WTC11 (cell line): ENCODE results near the gene LMO3. TPM values are rescaled to one million over a fixed set of nuclear protein-coding genes. Genes with fewer than 3 reads are reported as not detected.

Experiments
- ATAC-seq: fragments of 200-7000 bp; cut with Tn5 transposase; 2 replicates; pipeline ENCODE4 v1.10.0; 2021; ENCODE audit warnings: mild to moderate bottlenecking, moderate library complexity
- CTCF ChIA-PET: fragments of 300-600 bp; sonication (Branson Sonifier 250); formaldehyde crosslinking; loops from one replicate; lab custom pipeline; 2021; ENCODE audit warnings: antibody characterized with exemption; lab: Charles Lee
- POLR2A ChIA-PET: fragments of 350-600 bp; sonication (Branson Sonifier 250); formaldehyde crosslinking; loops from one replicate; lab custom pipeline; 2021; ENCODE audit warnings: antibody characterized with exemption; lab: Charles Lee
- DNase-seq: peaks from one replicate; pipeline ENCODE4 v3.0.0; 2021; ENCODE audit warnings: low spot score
- H3K27ac Mint-ChIP-seq: 2 replicates; pipeline ENCODE4 v1.8.0; 2021; ENCODE audit warnings: mixed read lengths
- H3K27me3 Mint-ChIP-seq: 2 replicates; pipeline ENCODE4 v1.8.0; 2021; ENCODE audit warnings: low read depth, mild to moderate bottlenecking, moderate library complexity, mixed read lengths
- H3K36me3 Mint-ChIP-seq: 2 replicates; pipeline ENCODE4 v1.8.0; 2021; ENCODE audit warnings: mixed read lengths
- H3K4me1 Mint-ChIP-seq: 2 replicates; pipeline ENCODE4 v1.8.0; 2022; ENCODE audit warnings: mixed read lengths
- H3K4me3 Mint-ChIP-seq: 2 replicates; pipeline ENCODE4 v1.8.0; 2021; ENCODE audit warnings: mild to moderate bottlenecking, moderate library complexity, mixed read lengths
- H3K9me3 Mint-ChIP-seq: 2 replicates; pipeline ENCODE4 v1.8.0; 2021; ENCODE audit warnings: mixed read lengths
- ATF1 ChIP-seq: sonication (generic); formaldehyde crosslinking; IDR thresholded peaks from 2 replicates; pipeline ENCODE4 v1.8.1; 2023; ENCODE audit warnings: mild to moderate bottlenecking, moderate library complexity, missing genetic modification reagents
- CDX4 ChIP-seq: fragments of 250-450 bp; sonication (Bioruptor Pico); IDR thresholded peaks from 2 replicates; pipeline ENCODE4 v1.9.0; 2021; ENCODE audit warnings: moderate library complexity, mild to moderate bottlenecking, inconsistent platforms, borderline replicate concordance
- ESRRA ChIP-seq: sonication (generic); formaldehyde crosslinking; IDR thresholded peaks from 2 replicates; pipeline ENCODE4 v1.8.1; 2022; ENCODE audit warnings: mild to moderate bottlenecking, missing genetic modification reagents, borderline replicate concordance
- FOXK1 ChIP-seq: sonication (generic); formaldehyde crosslinking; IDR thresholded peaks from 2 replicates; pipeline ENCODE4 v1.8.0; 2022; ENCODE audit warnings: mild to moderate bottlenecking, moderate library complexity, missing genetic modification reagents
- JAZF1 ChIP-seq: fragments of 250-450 bp; sonication (Bioruptor Pico); IDR thresholded peaks from 2 replicates; pipeline ENCODE4 v1.9.0; 2021; ENCODE audit warnings: moderate library complexity, mild to moderate bottlenecking, inconsistent platforms
- MYBL2 ChIP-seq: sonication (generic); formaldehyde crosslinking; IDR thresholded peaks from 2 replicates; pipeline ENCODE4 v1.8.1; 2023; ENCODE audit warnings: mild to moderate bottlenecking, moderate library complexity, missing genetic modification reagents
- NFYB ChIP-seq: sonication (generic); formaldehyde crosslinking; conservative IDR thresholded peaks from 2 replicates; pipeline ENCODE4 v1.8.0; 2022; ENCODE audit warnings: low read depth, missing genetic modification reagents
- OVOL2 ChIP-seq: fragments of 250-450 bp; sonication (Bioruptor Pico); IDR thresholded peaks from 2 replicates; pipeline ENCODE4 v1.9.0; 2021; ENCODE audit warnings: mild to moderate bottlenecking, borderline replicate concordance
- SOX15 ChIP-seq: fragments of 250-450 bp; sonication (Bioruptor Pico); IDR thresholded peaks from 2 replicates; pipeline ENCODE4 v1.9.0; 2021; ENCODE audit warnings: mild to moderate bottlenecking
- TEAD1 ChIP-seq: sonication (generic); formaldehyde crosslinking; IDR thresholded peaks from 2 replicates; pipeline ENCODE4 v1.8.0; 2022; ENCODE audit warnings: mild to moderate bottlenecking, missing genetic modification reagents
- TP53 ChIP-seq: sonication (generic); formaldehyde crosslinking; IDR thresholded peaks from 2 replicates; pipeline ENCODE4 v1.8.1; 2023; ENCODE audit warnings: mild to moderate bottlenecking, missing genetic modification reagents
- ZBTB43 ChIP-seq: sonication (generic); formaldehyde crosslinking; IDR thresholded peaks from 2 replicates; pipeline ENCODE4 v1.8.1; 2023; ENCODE audit warnings: mild to moderate bottlenecking, missing genetic modification reagents
- ZNF219 ChIP-seq: sonication (generic); formaldehyde crosslinking; IDR thresholded peaks from 2 replicates; pipeline ENCODE4 v1.8.0; 2023; ENCODE audit warnings: missing genetic modification reagents, mild to moderate bottlenecking, borderline replicate concordance
- ZNF263 ChIP-seq: sonication (generic); formaldehyde crosslinking; IDR thresholded peaks from 2 replicates; pipeline ENCODE4 v1.8.1; 2022; ENCODE audit warnings: low read depth, mild to moderate bottlenecking, moderate library complexity, missing genetic modification reagents
- ZNF425 ChIP-seq: fragments of 250-450 bp; sonication (Bioruptor Pico); conservative IDR thresholded peaks from 2 replicates; pipeline ENCODE4 v1.9.0; 2021; ENCODE audit warnings: mild to moderate bottlenecking
- total RNA-seq: library from RNA; stranded (reverse); gene quantifications from 3 replicates; pipeline ENCODE4 v1.2.3, GENCODE V29; 2021
- TF ChIP-seq, protein P1 (sequence below): sonication (generic); formaldehyde crosslinking; IDR thresholded peaks from 2 replicates; pipeline ENCODE4 v1.8.0; 2022; ENCODE audit warnings: mild to moderate bottlenecking, missing genetic modification reagents
- TF ChIP-seq, protein P2 (sequence below): sonication (generic); formaldehyde crosslinking; IDR thresholded peaks from 2 replicates; pipeline ENCODE4 v1.8.1; 2023; ENCODE audit warnings: mild to moderate bottlenecking, missing genetic modification reagents, moderate library complexity
- TF ChIP-seq, protein P3 (sequence below): sonication (generic); formaldehyde crosslinking; IDR thresholded peaks from 2 replicates; pipeline ENCODE4 v1.8.1; 2023; ENCODE audit warnings: mild to moderate bottlenecking, moderate library complexity, missing genetic modification reagents
- TF ChIP-seq, protein P4 (sequence below): sonication (generic); formaldehyde crosslinking; IDR thresholded peaks from 2 replicates; pipeline ENCODE4 v1.8.0; 2022; ENCODE audit warnings: mild to moderate bottlenecking, missing genetic modification reagents

LMO3 gene
- total RNA-seq, 1 experiment from 2014 or later: 29.8 TPM

DNA sequence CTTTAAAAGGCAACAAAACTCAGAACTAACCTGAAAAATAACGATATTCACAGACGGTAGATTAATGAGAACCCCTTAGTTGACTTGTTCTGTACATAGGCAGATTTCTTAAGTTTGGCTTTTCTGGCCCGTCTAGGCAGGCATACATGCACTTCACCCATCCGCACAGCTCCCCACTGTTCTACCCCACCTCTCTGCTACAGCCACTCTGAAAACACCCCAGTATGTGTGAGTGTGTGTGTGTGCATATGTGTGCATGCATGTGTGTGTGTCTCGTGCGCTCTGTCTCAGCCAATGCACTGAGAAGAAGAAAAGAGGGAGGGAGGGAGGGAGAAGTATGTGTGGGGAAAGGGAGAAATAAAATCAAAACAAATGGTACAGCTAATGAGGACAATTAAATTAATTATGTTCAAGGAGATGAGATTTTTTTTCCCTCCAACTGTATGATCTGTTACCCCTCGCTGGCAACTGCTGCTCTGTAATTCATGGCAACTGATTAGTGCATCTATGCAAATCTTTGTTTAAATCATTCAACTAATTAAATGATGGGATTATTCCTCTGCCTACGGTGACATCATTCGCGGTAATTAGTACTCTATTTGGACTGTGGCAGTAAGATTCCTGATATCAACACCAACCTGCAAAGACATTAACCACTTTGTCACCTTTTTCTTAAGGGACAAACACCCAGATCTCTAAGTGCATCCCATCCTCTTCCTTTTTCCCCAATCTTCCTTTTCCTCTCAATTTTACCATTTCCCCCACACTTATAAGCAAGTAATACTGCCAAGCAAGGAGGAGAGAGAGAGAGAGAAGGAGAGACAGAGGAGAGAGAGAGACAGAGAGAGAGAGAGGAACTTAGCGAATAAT is 2.2 kb upstream of the LMO3 start:
- Mint-ChIP-seq H3K9me3 (no peaks in the 10 kb centered on the region), H3K4me3 (peak overlapping the region; percentile 95), H3K27me3 (peaks cover 36% of the 10 kb centered on the region), H3K27ac (peak overlapping the region; percentile 21; the same call in 1 of the 2 replicates)
- POLR2A ChIA-PET: interaction anchor here (0.7 kb wide), 1 partner anchor 112 kb away, joined by 3 read pairs; no protein-coding TSS in a partner anchor
- CTCF ChIA-PET: no interaction called here
- no peak for DNase-seq
- no peak for TF ChIP-seq SOX15 (CRISPR knock-in tag)
- TF ChIP-seq, protein P1, sequence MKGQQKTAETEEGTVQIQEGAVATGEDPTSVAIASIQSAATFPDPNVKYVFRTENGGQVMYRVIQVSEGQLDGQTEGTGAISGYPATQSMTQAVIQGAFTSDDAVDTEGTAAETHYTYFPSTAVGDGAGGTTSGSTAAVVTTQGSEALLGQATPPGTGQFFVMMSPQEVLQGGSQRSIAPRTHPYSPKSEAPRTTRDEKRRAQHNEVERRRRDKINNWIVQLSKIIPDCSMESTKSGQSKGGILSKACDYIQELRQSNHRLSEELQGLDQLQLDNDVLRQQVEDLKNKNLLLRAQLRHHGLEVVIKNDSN (CRISPR knock-in tag): no peak
- TF ChIP-seq MYBL2 (CRISPR knock-in tag): no peak
- TF ChIP-seq NFYB (CRISPR knock-in tag): no peak
- TF ChIP-seq, protein P2, sequence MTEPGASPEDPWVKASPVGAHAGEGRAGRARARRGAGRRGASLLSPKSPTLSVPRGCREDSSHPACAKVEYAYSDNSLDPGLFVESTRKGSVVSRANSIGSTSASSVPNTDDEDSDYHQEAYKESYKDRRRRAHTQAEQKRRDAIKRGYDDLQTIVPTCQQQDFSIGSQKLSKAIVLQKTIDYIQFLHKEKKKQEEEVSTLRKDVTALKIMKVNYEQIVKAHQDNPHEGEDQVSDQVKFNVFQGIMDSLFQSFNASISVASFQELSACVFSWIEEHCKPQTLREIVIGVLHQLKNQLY: no peak
- TF ChIP-seq, all 79 proteins: peak for 0
- peaks cover 80% of the 10 kb centered on the region for H3K4me1 Mint-ChIP-seq
- ATAC-seq: no peak
- no peaks in the 10 kb centered on the region for H3K36me3 Mint-ChIP-seq

DNA sequence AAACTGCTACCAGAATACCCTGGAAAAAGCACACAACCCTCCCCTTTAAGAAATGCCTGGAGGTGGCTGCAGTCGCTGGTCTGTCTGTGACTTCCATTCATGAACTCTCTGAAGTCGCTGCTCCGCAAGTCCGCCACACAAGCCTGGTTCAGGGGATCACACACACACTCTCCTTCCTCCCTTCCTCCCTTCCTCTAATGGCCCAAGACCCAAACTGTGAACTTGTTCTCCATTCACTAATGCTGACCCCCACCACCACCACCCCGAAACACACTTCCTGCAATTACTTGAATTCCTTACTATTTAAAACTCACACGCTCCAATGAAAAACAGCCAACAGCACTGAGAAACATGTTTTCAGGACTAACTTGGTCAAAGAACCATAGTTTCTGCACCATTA is 1.0 kb upstream of the LMO3 start:
- Mint-ChIP-seq H3K9me3 (no peaks in the 10 kb centered on the region), H3K27me3 (peaks cover 36% of the 10 kb centered on the region), H3K27ac (peak overlapping the region; percentile 97), H3K36me3 (no peaks in the 10 kb centered on the region), H3K4me3 (peak overlapping the region; percentile 95), H3K4me1 (peaks cover 80% of the 10 kb centered on the region)
- ChIA-PET CTCF (interaction anchor here (0.8 to 1.1 kb wide), 3 partner anchors 51 to 221 kb away, joined by 3 to 4 read pairs (median 4); no protein-coding TSS in a partner anchor), POLR2A (interaction anchor here (0.7 kb wide), 1 partner anchor 110 kb away, joined by 3 read pairs; no protein-coding TSS in a partner anchor)
- ATAC-seq (peak; percentile 16), DNase-seq (no peak)
- no peak for TF ChIP-seq ZNF425
- TF ChIP-seq ESRRA (CRISPR knock-in tag): no peak
- peak; percentile 43; the same call in 1 of the 2 replicates for TF ChIP-seq ZNF263 (CRISPR knock-in tag)
- no peak for TF ChIP-seq JAZF1
- no peak for TF ChIP-seq CDX4 (CRISPR knock-in tag)
- TF ChIP-seq ZNF219: no peak
- no peak for TF ChIP-seq FOXK1
- TF ChIP-seq, protein P3, sequence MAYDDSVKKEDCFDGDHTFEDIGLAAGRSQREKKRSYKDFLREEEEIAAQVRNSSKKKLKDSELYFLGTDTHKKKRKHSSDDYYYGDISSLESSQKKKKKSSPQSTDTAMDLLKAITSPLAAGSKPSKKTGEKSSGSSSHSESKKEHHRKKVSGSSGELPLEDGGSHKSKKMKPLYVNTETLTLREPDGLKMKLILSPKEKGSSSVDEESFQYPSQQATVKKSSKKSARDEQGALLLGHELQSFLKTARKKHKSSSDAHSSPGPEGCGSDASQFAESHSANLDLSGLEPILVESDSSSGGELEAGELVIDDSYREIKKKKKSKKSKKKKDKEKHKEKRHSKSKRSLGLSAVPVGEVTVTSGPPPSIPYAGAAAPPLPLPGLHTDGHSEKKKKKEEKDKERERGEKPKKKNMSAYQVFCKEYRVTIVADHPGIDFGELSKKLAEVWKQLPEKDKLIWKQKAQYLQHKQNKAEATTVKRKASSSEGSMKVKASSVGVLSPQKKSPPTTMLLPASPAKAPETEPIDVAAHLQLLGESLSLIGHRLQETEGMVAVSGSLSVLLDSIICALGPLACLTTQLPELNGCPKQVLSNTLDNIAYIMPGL: no peak

DNA sequence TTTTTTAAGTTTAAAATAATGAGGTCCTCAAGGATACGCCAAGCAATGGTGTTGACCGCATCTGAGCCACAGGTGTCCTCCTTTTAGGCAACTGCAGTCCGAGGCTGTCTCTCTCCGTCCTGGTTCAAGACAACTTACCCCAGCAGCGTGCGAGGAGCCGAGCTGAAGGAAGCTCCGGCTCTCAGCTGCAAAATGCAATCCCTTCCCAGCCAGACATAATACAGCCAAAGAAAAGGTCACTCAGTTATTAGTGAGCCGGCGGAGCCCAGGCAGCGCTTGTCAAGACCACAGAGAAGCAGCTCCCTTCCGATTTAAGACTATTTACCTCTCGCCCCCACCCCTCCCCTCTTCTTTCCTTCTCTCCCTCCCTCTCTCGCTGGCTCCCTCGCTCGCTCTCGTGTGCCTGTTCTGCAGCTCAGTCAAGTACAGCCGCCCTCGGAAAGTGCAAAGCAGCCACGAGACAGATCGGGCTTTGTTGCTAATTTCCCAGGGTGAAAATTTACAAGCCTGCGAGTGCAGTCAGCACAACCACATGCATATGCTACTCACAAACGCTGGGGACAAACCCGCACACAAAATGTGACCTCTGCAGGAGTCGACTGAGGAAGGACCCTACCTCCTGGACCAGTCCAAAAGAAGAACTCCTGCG is 363 bp upstream of the LMO3 start:
- peak; percentile 61 for ATAC-seq
- ChIA-PET CTCF (interaction anchor here (0.8 to 1.1 kb wide), 4 partner anchors 8 to 221 kb away, joined by 3 to 4 read pairs (median 4); no protein-coding TSS in a partner anchor), POLR2A (no interaction called here)
- H3K27me3 Mint-ChIP-seq: peaks cover 36% of the 10 kb centered on the region
- H3K4me1 Mint-ChIP-seq: peaks cover 77% of the 10 kb centered on the region
- peak overlapping the region; percentile 97; the same call in 1 of the 2 replicates for H3K27ac Mint-ChIP-seq
- DNase-seq: peak; percentile 52
- H3K4me3 Mint-ChIP-seq: peak overlapping the region; percentile 95
- H3K36me3 Mint-ChIP-seq: no peaks in the 10 kb centered on the region
- no peaks in the 10 kb centered on the region for H3K9me3 Mint-ChIP-seq
- no peak for TF ChIP-seq NFYB (CRISPR knock-in tag)
- no peak for TF ChIP-seq FOXK1
- no peak for TF ChIP-seq OVOL2
- TF ChIP-seq ZBTB43 (CRISPR knock-in tag): no peak
- no peak for TF ChIP-seq TP53 (CRISPR knock-in tag)
- no peak for TF ChIP-seq TEAD1 (CRISPR knock-in tag)
- no peak for TF ChIP-seq ATF1 (CRISPR knock-in tag)
- TF ChIP-seq, protein P4, sequence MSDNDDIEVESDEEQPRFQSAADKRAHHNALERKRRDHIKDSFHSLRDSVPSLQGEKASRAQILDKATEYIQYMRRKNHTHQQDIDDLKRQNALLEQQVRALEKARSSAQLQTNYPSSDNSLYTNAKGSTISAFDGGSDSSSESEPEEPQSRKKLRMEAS (CRISPR knock-in tag): no peak
- TF ChIP-seq, protein P3: no peak
